IPS DF 6.9 (cell line): ENCODE data around the gene GRIK4.
A peak's percentile ranks its signal among the peaks of the same experiment; 100 is the strongest.

Experiments
- DNase-seq: peaks from one replicate; pipeline ENCODE4 v3.0.0-alpha.2; 2013; ENCODE audit warnings: low read depth, low spot score
- H3K27ac ChIP-seq: one replicate; pipeline ENCODE4 v1.5.1; 2013; ENCODE audit warnings: low read length, control low read depth
- H3K27me3 ChIP-seq: 2 replicates; pipeline ENCODE4 v1.6.1; 2013; ENCODE audit warnings: mild to moderate bottlenecking, low read length; ENCODE audit not compliant: control insufficient read depth, insufficient read depth
- H3K36me3 ChIP-seq: 2 replicates; pipeline ENCODE4 v1.6.1; 2013; ENCODE audit warnings: low read length; ENCODE audit not compliant: control insufficient read depth, insufficient read depth
- H3K4me1 ChIP-seq: 2 replicates; pipeline ENCODE4 v1.6.1; 2013; ENCODE audit warnings: low read length; ENCODE audit not compliant: control insufficient read depth, insufficient read depth
- H3K4me3 ChIP-seq: 2 replicates; pipeline ENCODE4 v1.5.1; 2013; ENCODE audit warnings: mild to moderate bottlenecking, low read length
- H3K9me3 ChIP-seq: 2 replicates; pipeline ENCODE4 v1.6.1; 2013; ENCODE audit warnings: low read length, inconsistent platforms; ENCODE audit not compliant: control insufficient read depth, insufficient read depth
- WGBS: extraction: QIAGEN DNeasy Blood & Tissue Kit; methylation state at CpG from one replicate; pipeline ENCODE4 v1.1.7; 2013; ENCODE audit warnings: mixed read lengths, missing lambda C conversion rate; ENCODE audit not compliant: insufficient read length, insufficient coverage; 5-methylcytosine and 5-hydroxymethylcytosine counted together

Gene GRIK4

DNA sequence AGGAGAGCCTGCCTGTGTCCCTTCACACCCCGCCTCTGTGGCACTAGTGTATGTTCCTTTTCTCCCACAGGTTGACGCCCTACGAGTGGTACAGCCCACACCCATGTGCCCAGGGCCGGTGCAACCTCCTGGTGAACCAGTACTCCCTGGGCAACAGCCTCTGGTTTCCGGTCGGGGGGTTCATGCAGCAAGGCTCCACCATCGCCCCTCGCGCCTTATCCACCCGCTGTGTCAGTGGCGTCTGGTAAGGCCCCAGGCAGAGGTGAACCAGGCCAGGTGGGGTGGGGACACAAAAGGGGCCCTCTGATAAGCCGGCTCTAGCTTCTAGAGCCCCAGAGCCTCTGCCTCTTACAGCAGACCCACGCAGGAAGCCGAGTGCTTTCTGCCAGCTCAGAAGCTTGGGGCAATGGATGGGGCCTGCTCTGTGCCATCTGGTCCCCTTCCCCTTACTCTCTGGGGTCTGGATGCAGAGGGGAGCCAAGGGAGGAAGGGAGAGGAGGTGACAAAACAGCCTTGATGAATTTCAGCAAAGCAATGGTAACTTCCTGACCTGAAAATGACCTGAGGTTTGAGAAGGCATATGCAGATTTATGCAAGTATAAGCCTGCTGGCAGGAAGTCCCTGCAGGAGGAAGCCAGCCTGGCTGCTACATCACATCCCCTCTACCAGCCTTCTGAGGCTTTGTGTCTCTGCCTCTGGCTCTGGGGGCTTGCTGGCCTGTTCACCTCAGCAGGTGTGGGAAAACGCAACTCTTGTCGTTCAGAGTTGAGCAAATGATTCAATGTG is 445.4 kb downstream of the GRIK4 start:
- DNase-seq: peak; percentile 33
- whole genome bisulfite sequencing: no CpG with 5 or more reads among the region's 16 CpGs
- H3K27ac ChIP-seq: no peak overlapping the region

DNA sequence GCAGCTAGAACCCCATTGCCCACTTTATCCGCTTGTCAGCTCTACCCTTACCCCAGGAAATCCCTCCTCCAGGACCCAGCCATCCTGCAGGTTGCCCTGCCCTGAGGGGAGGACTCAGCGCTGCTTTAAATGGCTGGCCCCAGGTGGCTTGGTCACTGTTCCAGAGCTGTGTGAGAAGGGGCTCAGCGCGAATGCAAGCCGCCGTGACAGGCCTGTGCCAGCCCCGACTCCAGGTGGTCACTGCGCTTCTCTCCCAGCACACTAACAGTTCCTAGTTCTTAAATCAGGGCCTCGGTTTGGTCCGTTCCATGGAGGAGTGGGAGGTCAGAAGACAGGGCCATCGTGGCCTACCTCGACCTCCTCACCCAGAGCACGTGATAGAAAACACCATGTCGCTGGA is 446.6 kb downstream of the GRIK4 start:
- H3K36me3 ChIP-seq: no peaks in the 10 kb centered on the region
- no peaks in the 10 kb centered on the region for H3K27me3 ChIP-seq
- peaks cover 5% of the 10 kb centered on the region for H3K4me1 ChIP-seq
- no peak overlapping the region for H3K4me3 ChIP-seq
- H3K27ac ChIP-seq: no peak overlapping the region
- no peak for DNase-seq
- no CpG with 5 or more reads among the region's 14 CpGs for WGBS
- no peaks in the 10 kb centered on the region for H3K9me3 ChIP-seq

More for the DNA sequence above, 445.4 kb downstream of the GRIK4 start:
- Histone ChIP-seq H3K9me3 (no peaks in the 10 kb centered on the region), H3K4me1 (peaks cover 13% of the 10 kb centered on the region), H3K27me3 (no peaks in the 10 kb centered on the region), H3K36me3 (no peaks in the 10 kb centered on the region), H3K4me3 (no peak overlapping the region)

DNA sequence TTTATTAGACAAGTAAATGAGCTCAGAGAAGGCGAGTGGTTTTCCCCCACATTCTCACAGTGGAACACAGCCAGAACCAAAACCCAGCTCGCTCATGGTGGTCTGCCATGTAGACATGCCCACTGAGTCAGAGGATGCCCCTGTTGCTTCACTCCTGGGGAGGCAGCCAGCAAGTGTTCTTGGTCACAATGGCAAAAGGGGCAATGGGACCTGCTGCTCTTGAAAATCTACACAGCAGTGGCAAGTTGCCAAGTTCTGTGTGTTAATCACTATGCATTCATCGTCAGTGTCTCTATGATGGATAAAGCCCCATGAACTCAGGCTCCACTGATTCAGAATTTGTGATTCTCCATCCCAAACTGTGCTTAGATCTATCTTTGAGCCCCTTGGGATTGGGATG is 447.6 kb downstream of the GRIK4 start:
- H3K36me3 ChIP-seq: no peaks in the 10 kb centered on the region
- DNase-seq: no peak

DNA sequence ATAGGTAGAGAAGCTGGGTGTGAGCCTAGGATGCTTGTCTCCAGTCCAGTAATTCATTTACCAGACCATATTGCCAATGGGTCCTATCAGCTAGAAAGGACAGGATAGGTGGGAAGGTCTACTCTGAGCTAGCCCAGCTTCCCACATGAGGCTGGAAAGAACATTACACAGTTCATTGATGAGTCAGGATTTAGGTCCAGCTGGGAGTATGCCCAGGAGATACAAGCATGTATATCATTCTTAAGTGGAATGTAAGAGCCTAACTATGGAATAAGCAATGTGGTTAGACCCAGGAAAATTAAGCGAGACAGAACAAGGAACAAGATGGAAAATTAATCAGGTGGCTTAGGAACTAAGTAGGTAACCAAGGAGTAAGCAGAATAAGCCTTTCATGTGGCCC is 453.3 kb downstream of the GRIK4 start:
- Histone ChIP-seq H3K27me3 (no peaks in the 10 kb centered on the region), H3K27ac (no peak overlapping the region), H3K9me3 (no peaks in the 10 kb centered on the region), H3K4me3 (no peak overlapping the region), H3K4me1 (no peaks in the 10 kb centered on the region), H3K36me3 (no peaks in the 10 kb centered on the region)
- no CpG with 5 or more reads among the region's 1 CpG for WGBS
- no peak for DNase-seq

More for the DNA sequence above, 447.6 kb downstream of the GRIK4 start:
- H3K4me3 ChIP-seq: no peak overlapping the region
- no CpG with 5 or more reads among the region's 3 CpGs for WGBS
- H3K27ac ChIP-seq: no peak overlapping the region
- H3K27me3 ChIP-seq: no peaks in the 10 kb centered on the region
- peaks cover 5% of the 10 kb centered on the region; the same call in 1 of the 2 replicates for H3K4me1 ChIP-seq
- no peaks in the 10 kb centered on the region for H3K9me3 ChIP-seq

DNA sequence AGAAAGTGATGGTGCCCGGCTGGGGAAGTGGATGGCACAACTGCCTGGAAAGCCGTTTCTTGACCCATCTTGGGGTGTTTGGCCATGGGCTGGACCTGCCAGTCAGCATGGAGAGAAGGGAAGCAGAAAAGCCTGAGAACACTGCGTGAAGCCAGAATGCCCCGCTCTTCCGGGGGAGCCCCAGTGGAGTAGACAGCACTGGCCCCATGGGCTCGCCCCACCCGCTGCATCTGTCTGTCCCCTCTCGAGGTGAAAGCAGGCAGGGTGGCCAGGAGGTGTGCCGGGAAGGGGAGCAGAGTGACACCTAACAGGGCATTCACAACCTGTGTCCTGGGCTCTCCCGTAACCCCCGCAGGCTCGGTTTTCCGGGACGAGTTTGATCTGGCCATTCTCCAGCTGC is 455.3 kb downstream of the GRIK4 start:
- no peaks in the 10 kb centered on the region for H3K4me1 ChIP-seq
- no peaks in the 10 kb centered on the region for H3K36me3 ChIP-seq
- no peak overlapping the region for H3K4me3 ChIP-seq
- no peaks in the 10 kb centered on the region for H3K27me3 ChIP-seq
- no CpG with 5 or more reads among the region's 14 CpGs for WGBS
- H3K9me3 ChIP-seq: no peaks in the 10 kb centered on the region
- H3K27ac ChIP-seq: no peak overlapping the region
- DNase-seq: no peak

DNA sequence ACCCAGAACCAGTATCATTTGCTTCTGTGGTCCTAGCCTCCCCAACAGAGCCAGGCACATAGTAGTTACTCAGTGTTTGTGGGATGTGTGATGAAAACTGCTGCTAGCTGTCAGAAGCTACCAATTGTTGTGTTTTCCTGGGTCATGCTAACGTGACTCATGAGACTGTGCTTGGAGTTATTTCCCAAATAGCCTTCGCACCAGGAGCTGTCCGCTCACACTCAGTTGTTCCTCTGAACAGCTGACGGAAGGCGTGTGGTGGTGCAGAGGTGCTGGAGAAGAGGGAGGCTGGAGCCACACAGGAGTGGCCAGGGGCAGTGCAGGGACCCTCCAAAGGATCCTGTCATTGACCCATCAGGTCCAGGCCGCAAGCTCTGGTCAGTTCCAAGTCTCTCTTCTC is 458.4 kb downstream of the GRIK4 start:
- Histone ChIP-seq H3K27me3 (no peaks in the 10 kb centered on the region), H3K9me3 (no peaks in the 10 kb centered on the region)
- WGBS: no CpG with 5 or more reads among the region's 6 CpGs

DNA sequence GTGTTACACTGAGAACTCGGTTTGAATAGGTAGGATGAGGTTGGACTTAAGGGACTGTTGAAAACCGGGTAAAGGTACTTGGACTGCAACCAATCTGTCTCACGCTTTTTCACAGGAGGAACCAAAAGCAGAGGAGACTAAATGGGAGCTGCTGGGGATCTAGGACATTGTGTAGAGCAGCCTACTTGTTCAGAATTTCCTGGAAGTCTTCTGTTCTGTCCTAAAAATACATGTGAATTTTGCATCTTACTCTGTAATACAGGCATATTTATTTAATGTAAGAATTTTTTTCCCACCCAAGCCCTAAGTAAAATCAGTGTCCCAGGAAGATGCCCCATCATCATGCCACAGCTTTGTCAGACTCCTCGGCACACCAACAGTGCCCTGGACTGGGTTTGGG is 460.3 kb downstream of the GRIK4 start:
- H3K9me3 ChIP-seq: no peaks in the 10 kb centered on the region
- DNase-seq: no peak
- H3K36me3 ChIP-seq: no peaks in the 10 kb centered on the region
- H3K4me3 ChIP-seq: no peak overlapping the region
- no peak overlapping the region for H3K27ac ChIP-seq
- WGBS: no CpG with 5 or more reads among the region's 4 CpGs
- no peaks in the 10 kb centered on the region for H3K4me1 ChIP-seq
- H3K27me3 ChIP-seq: no peaks in the 10 kb centered on the region

More for the DNA sequence above, 458.4 kb downstream of the GRIK4 start:
- no peaks in the 10 kb centered on the region for H3K4me1 ChIP-seq
- no peaks in the 10 kb centered on the region for H3K36me3 ChIP-seq
- no peak overlapping the region for H3K27ac ChIP-seq
- no peak overlapping the region for H3K4me3 ChIP-seq
- no peak for DNase-seq

DNA sequence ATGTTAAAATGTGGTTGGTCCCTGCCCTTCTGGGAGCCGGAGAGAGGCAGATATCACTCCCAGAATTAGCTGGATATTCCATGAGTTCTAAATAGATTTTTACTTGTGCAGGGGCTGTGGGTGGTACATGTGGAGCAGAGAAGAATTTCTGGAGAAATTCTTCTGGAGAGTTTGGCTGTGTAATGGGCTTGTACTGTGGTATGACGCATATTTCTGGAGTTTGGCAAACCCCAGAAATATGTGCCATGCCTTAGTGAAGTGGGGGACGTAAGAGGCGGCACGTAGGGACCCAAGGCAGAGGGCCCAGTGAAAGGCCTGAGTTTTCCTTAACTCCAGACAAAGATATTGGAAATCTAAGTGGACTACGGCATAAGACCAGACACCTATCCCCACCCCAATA is 461.1 kb downstream of the GRIK4 start:
- no CpG with 5 or more reads among the region's 6 CpGs for WGBS
- Histone ChIP-seq H3K4me3 (no peak overlapping the region), H3K27me3 (no peaks in the 10 kb centered on the region)

DNA sequence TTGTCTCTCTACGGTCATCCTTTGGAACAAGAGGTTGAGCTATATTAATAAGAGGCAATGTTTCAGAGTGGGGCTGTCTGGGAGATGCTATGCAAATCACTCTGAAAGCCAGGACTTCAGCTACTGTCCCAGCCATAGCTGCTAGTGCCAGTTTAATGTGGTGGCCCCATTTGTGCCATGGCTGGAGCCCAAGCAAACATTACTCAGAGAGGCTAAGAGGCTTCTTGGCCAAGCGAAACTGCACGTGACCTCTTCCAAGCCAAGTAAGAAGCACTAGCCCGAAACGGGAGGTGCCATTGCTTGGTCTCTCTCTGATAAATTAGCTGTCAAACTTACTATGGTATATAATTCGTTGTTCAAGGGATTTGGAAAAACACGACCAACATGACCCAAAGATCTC is 462.0 kb downstream of the GRIK4 start:
- DNase-seq: no peak
- Histone ChIP-seq H3K4me3 (no peak overlapping the region), H3K4me1 (no peaks in the 10 kb centered on the region), H3K27me3 (no peaks in the 10 kb centered on the region), H3K27ac (no peak overlapping the region), H3K36me3 (no peaks in the 10 kb centered on the region), H3K9me3 (no peaks in the 10 kb centered on the region)
- no CpG with 5 or more reads among the region's 7 CpGs for WGBS

More for the DNA sequence above, 461.1 kb downstream of the GRIK4 start:
- H3K27ac ChIP-seq: no peak overlapping the region
- no peaks in the 10 kb centered on the region for H3K9me3 ChIP-seq
- H3K36me3 ChIP-seq: no peaks in the 10 kb centered on the region
- no peaks in the 10 kb centered on the region for H3K4me1 ChIP-seq
- no peak for DNase-seq

DNA sequence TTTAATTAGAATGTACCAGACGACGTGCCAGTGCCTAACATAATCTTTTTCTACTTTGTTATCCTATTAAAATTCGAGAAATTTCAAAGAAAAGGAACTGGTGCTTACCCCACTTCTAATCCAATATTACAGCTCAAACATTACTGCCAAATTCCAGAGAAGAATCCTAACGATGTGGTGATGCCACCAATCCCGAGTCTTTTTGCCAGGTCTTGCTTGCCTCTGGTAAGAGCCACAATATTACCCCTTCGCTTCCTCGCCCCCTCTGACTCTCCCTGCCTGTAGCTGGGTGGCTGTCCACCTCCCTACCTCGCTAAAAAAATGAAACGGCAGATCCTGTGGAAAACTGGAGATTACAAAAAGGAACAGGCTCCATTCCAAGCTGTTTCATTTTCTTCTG is 462.9 kb downstream of the GRIK4 start:
- Histone ChIP-seq H3K27ac (no peak overlapping the region), H3K4me1 (no peaks in the 10 kb centered on the region), H3K36me3 (no peaks in the 10 kb centered on the region), H3K9me3 (no peaks in the 10 kb centered on the region), H3K27me3 (no peaks in the 10 kb centered on the region), H3K4me3 (no peak overlapping the region)
- DNase-seq: no peak
- WGBS: no CpG with 5 or more reads among the region's 9 CpGs

DNA sequence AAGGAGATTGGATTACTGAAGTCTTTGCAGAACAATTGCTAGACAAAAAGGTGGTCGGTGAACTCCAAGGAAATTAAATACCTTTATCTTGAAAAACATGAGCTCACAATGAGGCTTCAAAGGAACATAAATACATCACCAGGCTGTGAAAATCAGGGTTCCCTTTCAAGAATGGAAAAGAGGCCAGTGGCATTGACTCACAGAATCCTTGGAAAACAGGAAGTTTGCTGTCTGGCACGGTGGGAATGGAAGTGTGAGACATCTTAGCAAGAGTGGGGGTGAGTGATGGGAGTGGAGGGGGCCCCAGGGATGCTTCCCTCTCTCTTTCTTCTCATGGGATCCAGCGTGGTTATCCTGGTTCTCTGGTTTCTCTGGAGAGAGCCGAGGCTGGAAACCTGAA is 463.4 kb downstream of the GRIK4 start:
- no peaks in the 10 kb centered on the region for H3K36me3 ChIP-seq
- H3K4me1 ChIP-seq: no peaks in the 10 kb centered on the region
- no peaks in the 10 kb centered on the region for H3K9me3 ChIP-seq
- no peak overlapping the region for H3K4me3 ChIP-seq
- H3K27me3 ChIP-seq: no peaks in the 10 kb centered on the region
- DNase-seq: no peak
- WGBS: no CpG with 5 or more reads among the region's 4 CpGs
- no peak overlapping the region for H3K27ac ChIP-seq
